HepG2 (cell line): ENCODE measurements around the gene TKFC. TPM values are rescaled to one million over a fixed set of nuclear protein-coding genes. Genes with fewer than 3 reads are reported as not detected.

ENCODE experiments used
- SKI ChIP-seq: fragments of 450-650 bp; IDR thresholded peaks from one replicate; pipeline ENCODE4 v1.6.1; 2018; ENCODE audit warnings: mild to moderate bottlenecking; ENCODE audit not compliant: partially characterized antibody
- SOX5 ChIP-seq: IDR thresholded peaks from 2 replicates; pipeline ENCODE4 v1.6.1; 2016; ENCODE audit warnings: borderline replicate concordance
- TMF1 ChIP-seq: sonication (generic); formaldehyde crosslinking; IDR thresholded peaks from 2 replicates; pipeline ENCODE4 v1.8.1; 2022; ENCODE audit warnings: low read depth, missing genetic modification reagents
- U2AF1 ChIP-seq: fragments of 200-400 bp; formaldehyde crosslinking; optimal IDR thresholded peaks from 2 replicates; pipeline ENCODE3; 2017; ENCODE audit warnings: mild to moderate bottlenecking, low read depth, low read length
- ZKSCAN8 ChIP-seq: IDR thresholded peaks from 2 replicates; pipeline ENCODE4 v1.6.1; 2016; ENCODE audit warnings: borderline replicate concordance, missing genetic modification reagents, missing compliant biosample characterization
- ZNF10 ChIP-seq: sonication (generic); formaldehyde crosslinking; IDR thresholded peaks from 2 replicates; pipeline ENCODE4 v1.4.0; 2020; ENCODE audit warnings: mild to moderate bottlenecking, low read depth, missing genetic modification reagents, borderline replicate concordance
- ZNF180 ChIP-seq: sonication (generic); formaldehyde crosslinking; IDR thresholded peaks from 2 replicates; pipeline ENCODE4 v1.4.0; 2020; ENCODE audit warnings: low read depth, missing genetic modification reagents, borderline replicate concordance
- ZNF282 ChIP-seq: fragments of 450-650 bp; IDR thresholded peaks from 2 replicates; pipeline ENCODE4 v1.6.1; 2018; ENCODE audit not compliant: partially characterized antibody
- ZNF530 ChIP-seq: sonication (generic); formaldehyde crosslinking; IDR thresholded peaks from 2 replicates; pipeline ENCODE4 v1.5.0; 2020; ENCODE audit warnings: low read depth, mild to moderate bottlenecking, missing genetic modification reagents
- ZNF598 ChIP-seq: sonication (generic); formaldehyde crosslinking; IDR thresholded peaks from 2 replicates; pipeline ENCODE4 v1.5.1; 2020; ENCODE audit warnings: mild to moderate bottlenecking, missing genetic modification reagents, borderline replicate concordance
- ZNF780A ChIP-seq: sonication (generic); formaldehyde crosslinking; IDR thresholded peaks from 2 replicates; pipeline ENCODE4 v1.8.0; 2022; ENCODE audit warnings: mild to moderate bottlenecking, missing genetic modification reagents, moderate library complexity
- polyA plus RNA-seq, 8 experiments: library from polyadenylated mRNA; depleted of rRNA in 3 of 8; stranded (reverse) in 7 of 8; unstranded in 1 of 8; fragments of >200 nt; fragmentation: Illumina TruSeq in 4 of 8; extraction: Trizol in 4 of 8; gene quantifications; 2 replicates each; pipeline versions ENCODE4 v1.2.1 to v1.2.3, GENCODE V29; 2011 to 2016; ENCODE audit warnings: low read depth in 4 of 8, missing spikeins in 1 of 8, mixed read lengths in 1 of 8; ENCODE audit not compliant: insufficient read depth in 1 of 8
- total RNA-seq, 5 experiments: library from RNA; depleted of rRNA; stranded (reverse); fragments of >200 nt; fragmentation: Illumina TruSeq; extraction: Trizol; gene quantifications; 2 replicates each; pipeline ENCODE4 v1.2.3, GENCODE V29; 2016; ENCODE audit warnings: low read depth in 1 of 5
- TF ChIP-seq, protein P1 (sequence below), 2 experiments: fragments of 450-650 bp in 1 of 2; sonication (generic) in 1 of 2; formaldehyde crosslinking in 1 of 2; IDR thresholded peaks; 2 replicates each; pipeline versions ENCODE4 v1.6.1 to v1.8.0; 2016 to 2022; ENCODE audit warnings: antibody characterized with exemption in 1 of 2, mild to moderate bottlenecking in 1 of 2, missing genetic modification reagents in 1 of 2
- TF ChIP-seq, protein P2 (sequence below): sonication (generic); formaldehyde crosslinking; IDR thresholded peaks from 2 replicates; pipeline ENCODE4 v1.4.0; 2020; ENCODE audit warnings: mild to moderate bottlenecking, missing genetic modification reagents
- TF ChIP-seq, protein P3 (sequence below): sonication (generic); formaldehyde crosslinking; IDR thresholded peaks from 2 replicates; pipeline ENCODE4 v1.8.1; 2023; ENCODE audit warnings: missing genetic modification reagents, mild to moderate bottlenecking, borderline replicate concordance
- TF ChIP-seq, protein P4 (sequence below): IDR thresholded peaks from 2 replicates; pipeline ENCODE4 v1.6.1; 2016; ENCODE audit warnings: low read depth, control low read depth

Gene TKFC
- total and polyA plus RNA-seq, 2 of the 13 experiments (the other 11 are each of a cell fraction or from before 2014, with no cell fraction given) = 147 to 197 TPM

DNA sequence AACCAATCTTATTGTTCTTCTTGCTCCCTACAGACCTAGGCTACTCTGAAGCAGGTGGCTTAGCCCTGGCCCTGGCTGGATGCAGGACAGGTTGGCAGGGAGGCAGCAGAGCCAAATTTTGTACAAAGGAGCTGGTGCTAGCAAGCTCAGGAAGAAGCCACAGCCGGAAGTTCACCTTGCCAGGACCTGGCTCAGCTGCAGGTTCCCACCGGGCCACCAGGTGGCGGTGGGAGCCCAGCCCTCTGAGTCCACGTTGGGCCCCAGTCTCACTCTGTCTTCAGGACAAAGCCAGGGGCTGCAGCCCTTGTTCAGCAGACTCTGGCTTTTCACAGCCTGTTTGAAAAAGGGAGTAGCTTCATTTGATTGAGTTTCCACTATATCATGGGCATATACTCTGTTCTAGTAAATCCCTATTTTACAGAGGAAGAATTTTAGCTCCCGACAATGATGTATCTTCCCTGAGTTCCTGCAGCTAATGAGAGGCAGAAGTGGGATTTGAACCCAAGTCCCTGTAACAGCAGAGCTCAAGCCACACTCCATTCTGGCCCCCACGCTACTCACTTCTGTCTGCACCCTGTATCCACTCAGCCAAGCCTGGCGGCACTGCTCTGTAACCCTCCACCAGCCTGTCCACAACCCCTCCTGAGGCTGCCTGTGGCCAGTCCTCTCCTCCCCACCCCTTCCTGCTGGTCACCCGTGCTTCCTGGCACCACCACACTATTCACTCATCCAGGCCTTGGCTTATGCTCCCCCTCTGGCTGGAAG is 3.3 kb downstream of the TKFC start (continued):
- TF ChIP-seq U2AF1 (no peak), TMF1 (0 out of 2 replicates have a peak, but pooled peaks have one; percentile 46), ZKSCAN8 (CRISPR knock-in tag) (no peak), ZNF780A (CRISPR knock-in tag) (no peak), ZNF598 (CRISPR knock-in tag) (no peak), ZNF282 (no peak), ZNF10 (CRISPR knock-in tag) (no peak), SKI (no peak), SOX5 (CRISPR knock-in tag) (no peak), ZNF180 (no peak), ZNF530 (CRISPR knock-in tag) (no peak)
- TF ChIP-seq, protein P1, sequence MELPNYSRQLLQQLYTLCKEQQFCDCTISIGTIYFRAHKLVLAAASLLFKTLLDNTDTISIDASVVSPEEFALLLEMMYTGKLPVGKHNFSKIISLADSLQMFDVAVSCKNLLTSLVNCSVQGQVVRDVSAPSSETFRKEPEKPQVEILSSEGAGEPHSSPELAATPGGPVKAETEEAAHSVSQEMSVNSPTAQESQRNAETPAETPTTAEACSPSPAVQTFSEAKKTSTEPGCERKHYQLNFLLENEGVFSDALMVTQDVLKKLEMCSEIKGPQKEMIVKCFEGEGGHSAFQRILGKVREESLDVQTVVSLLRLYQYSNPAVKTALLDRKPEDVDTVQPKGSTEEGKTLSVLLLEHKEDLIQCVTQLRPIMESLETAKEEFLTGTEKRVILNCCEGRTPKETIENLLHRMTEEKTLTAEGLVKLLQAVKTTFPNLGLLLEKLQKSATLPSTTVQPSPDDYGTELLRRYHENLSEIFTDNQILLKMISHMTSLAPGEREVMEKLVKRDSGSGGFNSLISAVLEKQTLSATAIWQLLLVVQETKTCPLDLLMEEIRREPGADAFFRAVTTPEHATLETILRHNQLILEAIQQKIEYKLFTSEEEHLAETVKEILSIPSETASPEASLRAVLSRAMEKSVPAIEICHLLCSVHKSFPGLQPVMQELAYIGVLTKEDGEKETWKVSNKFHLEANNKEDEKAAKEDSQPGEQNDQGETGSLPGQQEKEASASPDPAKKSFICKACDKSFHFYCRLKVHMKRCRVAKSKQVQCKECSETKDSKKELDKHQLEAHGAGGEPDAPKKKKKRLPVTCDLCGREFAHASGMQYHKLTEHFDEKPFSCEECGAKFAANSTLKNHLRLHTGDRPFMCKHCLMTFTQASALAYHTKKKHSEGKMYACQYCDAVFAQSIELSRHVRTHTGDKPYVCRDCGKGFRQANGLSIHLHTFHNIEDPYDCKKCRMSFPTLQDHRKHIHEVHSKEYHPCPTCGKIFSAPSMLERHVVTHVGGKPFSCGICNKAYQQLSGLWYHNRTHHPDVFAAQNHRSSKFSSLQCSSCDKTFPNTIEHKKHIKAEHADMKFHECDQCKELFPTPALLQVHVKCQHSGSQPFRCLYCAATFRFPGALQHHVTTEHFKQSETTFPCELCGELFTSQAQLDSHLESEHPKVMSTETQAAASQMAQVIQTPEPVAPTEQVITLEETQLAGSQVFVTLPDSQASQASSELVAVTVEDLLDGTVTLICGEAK (IDR thresholded peaks at IDR 0.05) = no peak
- TF ChIP-seq, protein P1 (CRISPR knock-in tag; IDR thresholded peaks at IDR 0.05) = no peak
- TF ChIP-seq, protein P2, sequence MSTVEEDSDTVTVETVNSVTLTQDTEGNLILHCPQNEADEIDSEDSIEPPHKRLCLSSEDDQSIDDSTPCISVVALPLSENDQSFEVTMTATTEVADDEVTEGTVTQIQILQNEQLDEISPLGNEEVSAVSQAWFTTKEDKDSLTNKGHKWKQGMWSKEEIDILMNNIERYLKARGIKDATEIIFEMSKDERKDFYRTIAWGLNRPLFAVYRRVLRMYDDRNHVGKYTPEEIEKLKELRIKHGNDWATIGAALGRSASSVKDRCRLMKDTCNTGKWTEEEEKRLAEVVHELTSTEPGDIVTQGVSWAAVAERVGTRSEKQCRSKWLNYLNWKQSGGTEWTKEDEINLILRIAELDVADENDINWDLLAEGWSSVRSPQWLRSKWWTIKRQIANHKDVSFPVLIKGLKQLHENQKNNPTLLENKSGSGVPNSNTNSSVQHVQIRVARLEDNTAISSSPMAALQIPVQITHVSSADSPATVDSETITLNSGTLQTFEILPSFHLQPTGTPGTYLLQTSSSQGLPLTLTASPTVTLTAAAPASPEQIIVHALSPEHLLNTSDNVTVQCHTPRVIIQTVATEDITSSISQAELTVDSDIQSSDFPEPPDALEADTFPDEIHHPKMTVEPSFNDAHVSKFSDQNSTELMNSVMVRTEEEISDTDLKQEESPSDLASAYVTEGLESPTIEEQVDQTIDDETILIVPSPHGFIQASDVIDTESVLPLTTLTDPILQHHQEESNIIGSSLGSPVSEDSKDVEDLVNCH = no peak
- TF ChIP-seq, protein P3, sequence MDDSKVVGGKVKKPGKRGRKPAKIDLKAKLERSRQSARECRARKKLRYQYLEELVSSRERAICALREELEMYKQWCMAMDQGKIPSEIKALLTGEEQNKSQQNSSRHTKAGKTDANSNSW (CRISPR knock-in tag) = no peak
- TF ChIP-seq, protein P4, sequence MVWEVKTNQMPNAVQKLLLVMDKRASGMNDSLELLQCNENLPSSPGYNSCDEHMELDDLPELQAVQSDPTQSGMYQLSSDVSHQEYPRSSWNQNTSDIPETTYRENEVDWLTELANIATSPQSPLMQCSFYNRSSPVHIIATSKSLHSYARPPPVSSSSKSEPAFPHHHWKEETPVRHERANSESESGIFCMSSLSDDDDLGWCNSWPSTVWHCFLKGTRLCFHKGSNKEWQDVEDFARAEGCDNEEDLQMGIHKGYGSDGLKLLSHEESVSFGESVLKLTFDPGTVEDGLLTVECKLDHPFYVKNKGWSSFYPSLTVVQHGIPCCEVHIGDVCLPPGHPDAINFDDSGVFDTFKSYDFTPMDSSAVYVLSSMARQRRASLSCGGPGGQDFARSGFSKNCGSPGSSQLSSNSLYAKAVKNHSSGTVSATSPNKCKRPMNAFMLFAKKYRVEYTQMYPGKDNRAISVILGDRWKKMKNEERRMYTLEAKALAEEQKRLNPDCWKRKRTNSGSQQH (CRISPR knock-in tag) = peak; percentile 79; the same call in 1 of the 2 replicates
